Sciatic nerve (tissue), 2 donors: ENCODE measurements around the gene CBX1. TPM values are rescaled to one million over a fixed set of nuclear protein-coding genes. Genes with fewer than 3 reads are reported as not detected.

Experiments used
- ATAC-seq: fragments of 200-7000 bp; cut with Tn5 transposase; one replicate; pipeline ENCODE4 v1.9.1; 2020; ENCODE audit warnings: mild to moderate bottlenecking, moderate library complexity
- DNase-seq: peaks from one replicate; pipeline ENCODE4 v3.0.0-alpha.2; 2020; ENCODE audit warnings: low spot score
- intact Hi-C: fragments of 100-400 bp; cut with DNase I; formaldehyde crosslinking; loops from one replicate; pipeline ENCODE4 v1.14.2; 2022
- total RNA-seq: library from RNA; stranded (reverse); fragmentation: NEBNext Ultra II Directional; extraction: Animal tissue kit (Norgen Biotek cat#: 25700); gene quantifications from one replicate; pipeline ENCODE4 v1.2.1, GENCODE V29; 2021
- donor health status: DM: no; HTN: no; CAD: no.
- donor health status: DM: no; HTN: no; CAD: no.

Gene CBX1
- total RNA-seq, 1 donor from 2014 or later = 53.0 TPM

GRCh38 chr17:48125829-48126531 lies 24.7 kb upstream of the CBX1 start:
- intact Hi-C loops = no loop called here
- ATAC-seq = peak; percentile 11
- DNase-seq = peak; percentile 45

GRCh38 chr17:48123776-48124388 lies 22.6 kb upstream of the CBX1 start:
- intact Hi-C loops = no loop called here
- DNase-seq = peak; percentile 8
- no peak for ATAC-seq

DNA sequence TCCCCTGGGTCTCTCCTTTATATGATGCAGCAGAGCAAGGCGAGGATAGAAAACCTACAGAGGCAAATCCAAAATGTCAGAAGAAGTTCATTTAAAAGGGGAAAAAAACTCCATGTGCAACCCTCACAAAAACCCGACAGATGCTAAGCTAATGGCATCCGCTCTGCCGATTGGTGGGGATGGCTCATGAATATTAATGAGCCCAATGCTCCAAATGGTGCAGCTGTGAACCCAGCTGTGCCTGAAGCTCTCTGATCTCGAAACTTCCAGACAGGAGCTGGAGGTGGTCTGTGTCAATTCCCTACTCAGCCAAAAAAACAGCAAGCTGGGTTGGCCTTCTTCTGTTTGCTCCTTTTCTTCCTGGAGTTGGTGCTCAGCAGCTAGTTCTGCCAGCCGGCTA lies 21.8 kb upstream of the CBX1 start:
- ATAC-seq (no peak), DNase-seq (peak; percentile 1)
- intact Hi-C loops = no loop called here

DNA sequence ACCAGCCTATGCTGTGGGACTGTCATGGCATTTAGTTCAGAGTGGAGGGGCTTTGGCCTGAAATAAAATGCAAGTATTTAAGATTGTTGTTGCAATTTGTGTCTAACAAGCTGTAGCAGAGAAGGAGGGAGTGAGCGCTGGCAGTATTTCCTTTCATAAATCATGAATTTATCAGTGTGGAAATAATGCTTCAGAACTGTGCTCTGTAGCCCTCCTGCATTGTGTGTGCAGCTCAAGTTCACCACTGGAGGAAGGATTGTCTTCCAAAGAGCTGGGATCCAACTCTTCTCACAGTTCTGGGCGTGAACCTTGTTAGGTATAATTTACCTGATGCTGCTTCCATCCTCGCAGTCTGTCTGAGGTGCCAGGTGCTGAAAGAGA lies 21.4 kb upstream of the CBX1 start:
- peak; percentile 8 for DNase-seq
- no peak for ATAC-seq
- intact Hi-C loops = no loop called here

- ATAC-seq = no peak
- intact Hi-C loops = no loop called here
- peak; percentile 18 for DNase-seq
Measured at GRCh38 chr17:48121923-48122664, 20.8 kb upstream of the CBX1 start.

DNA sequence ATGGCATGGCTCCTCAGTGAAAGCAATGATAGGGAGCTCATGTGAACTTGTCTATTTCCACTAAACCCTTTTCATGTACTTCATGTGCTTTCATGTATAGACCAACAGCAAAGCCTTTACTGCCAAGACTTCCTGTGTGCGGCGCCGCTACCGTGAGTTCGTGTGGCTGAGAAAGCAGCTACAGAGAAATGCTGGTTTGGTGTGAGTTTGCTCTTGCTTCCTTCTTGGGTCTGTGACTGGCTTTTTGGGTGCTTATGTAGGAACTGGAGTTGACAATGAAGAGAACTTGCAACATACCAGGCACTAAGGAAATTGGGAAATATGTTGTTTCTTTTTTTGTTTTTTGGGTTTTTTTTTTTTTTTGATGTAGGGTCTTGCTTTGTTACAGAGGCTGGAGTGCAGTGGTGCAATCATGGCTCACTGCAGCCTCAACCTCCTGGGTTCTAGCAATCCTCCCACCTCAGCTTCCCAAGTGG lies 12.0 kb upstream of the CBX1 start:
- intact Hi-C loops = no loop called here
- peak; percentile 31 for DNase-seq
- peak; percentile 56 for ATAC-seq

GRCh38 chr17:48111937-48112241 lies 10.6 kb upstream of the CBX1 start:
- intact Hi-C loops = no loop called here
- no peak for DNase-seq
- no peak for ATAC-seq

- ATAC-seq (no peak), DNase-seq (no peak)
- intact Hi-C loops = no loop called here
Measured at GRCh38 chr17:48110761-48111160, 9.5 kb upstream of the CBX1 start.

- ATAC-seq (peak; percentile 97), DNase-seq (peak; percentile 92)
- intact Hi-C loops = no loop called here
Measured at GRCh38 chr17:48107137-48108055, 6.1 kb upstream of the CBX1 start, which contains the start of gene SNX11. Gene SNX11 (plus strand): TSS chr17:48107766. CDS start chr17:48112044, 4,278 bp downstream.

GRCh38 chr17:48106802-48107136 lies 5.5 kb upstream of the CBX1 start:
- peak; percentile 1 for ATAC-seq
- DNase-seq = no peak
- intact Hi-C loops = no loop called here

DNA sequence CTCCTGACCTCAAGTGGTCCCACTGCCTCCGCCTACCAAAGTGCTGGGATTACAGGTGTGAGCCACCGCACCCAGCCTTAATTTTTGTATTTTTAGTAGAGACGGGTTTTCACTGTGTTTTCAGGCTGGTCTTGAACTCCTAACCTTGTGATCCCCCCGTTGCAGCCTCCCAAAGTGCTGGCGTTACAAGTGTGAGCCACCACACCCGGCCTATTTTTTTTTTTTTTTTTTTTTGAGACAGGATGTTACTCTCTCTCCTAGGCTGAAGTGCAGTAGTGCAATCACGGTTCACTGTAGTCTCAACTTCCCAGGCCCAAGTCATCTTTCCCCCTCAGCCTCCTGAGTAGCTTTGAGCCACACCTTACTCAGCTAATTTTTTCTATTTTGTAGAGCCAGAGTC lies 3.2 kb upstream of the CBX1 start:
- ATAC-seq (no peak), DNase-seq (no peak)
- intact Hi-C loops = no loop called here

- intact Hi-C loops = no loop called here
- no peak for DNase-seq
- no peak for ATAC-seq
Measured at GRCh38 chr17:48102798-48103715, 1.8 kb upstream of the CBX1 start.

- DNase-seq (no peak), ATAC-seq (no peak)
- intact Hi-C loops = no loop called here
Measured at GRCh38 chr17:48102043-48102750, 919 bp upstream of the CBX1 start.

GRCh38 chr17:48100591-48101011 lies 677 bp downstream of the CBX1 start:
- ATAC-seq (peak; percentile 23), DNase-seq (peak; percentile 75)
- intact Hi-C loops = no loop called here

DNA sequence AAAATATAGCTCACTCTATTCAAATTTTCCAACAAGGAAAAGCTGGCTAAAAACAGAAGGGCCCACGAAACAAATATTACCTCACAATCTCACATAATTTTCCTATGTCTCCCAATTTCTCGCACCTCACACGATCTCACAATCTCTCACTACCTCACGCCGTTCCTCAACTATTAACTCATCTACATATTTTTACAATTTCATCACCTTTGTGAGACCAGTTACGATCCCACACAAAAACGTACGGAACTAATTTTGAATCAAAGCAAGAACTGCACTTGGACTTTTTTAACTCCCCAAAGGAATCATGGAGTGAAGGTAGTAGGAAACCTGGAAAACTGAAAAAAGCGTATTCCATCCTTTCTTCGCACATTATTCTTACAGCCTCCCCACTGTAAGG lies 1.1 kb downstream of the CBX1 start:
- DNase-seq (no peak), ATAC-seq (no peak)
- intact Hi-C loops = no loop called here

DNA sequence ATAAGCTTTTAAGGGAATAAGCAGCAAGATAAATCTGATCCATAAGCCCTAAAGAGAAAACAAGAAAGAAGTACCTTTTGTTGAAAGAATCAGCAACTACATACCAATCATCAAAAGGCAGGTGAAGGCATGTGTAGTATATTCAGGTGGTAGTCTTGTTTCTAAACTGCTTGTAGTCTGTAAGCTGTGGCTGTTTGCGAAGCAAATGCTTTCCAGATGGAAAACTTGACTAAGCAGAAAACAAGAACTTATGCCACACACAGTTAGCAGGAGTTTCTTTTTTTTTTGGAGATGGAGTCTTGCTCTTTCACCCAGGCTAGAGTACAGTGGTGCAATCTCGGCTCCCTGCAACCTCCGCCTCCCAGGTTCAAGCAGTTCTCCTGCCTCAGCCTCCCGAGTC lies 5.7 kb downstream of the CBX1 start:
- intact Hi-C loops = no loop called here

GRCh38 chr17:48093341-48094045 lies 7.8 kb downstream of the CBX1 start:
- no peak for ATAC-seq
- DNase-seq = peak; percentile 8
- intact Hi-C loops = no loop called here

More for the DNA sequence above, 5.7 kb downstream of the CBX1 start:
- ATAC-seq (no peak), DNase-seq (no peak)
